Renal cortical epithelial cell (primary cell): ENCODE data around the gene EIF4H. TPM values are rescaled to one million over a fixed set of nuclear protein-coding genes. Genes with fewer than 3 reads are reported as not detected.
A peak's percentile ranks its signal among the peaks of the same experiment; 100 is the strongest.
"Not testable (repeated sequence)": the region's sequence is repeated elsewhere in the genome, so short reads cannot be mapped to it uniquely, and the experiment has no call there.

Experiments
- DNase-seq: peaks from one replicate; pipeline ENCODE4 v3.0.0-alpha.2; 2011; ENCODE audit warnings: low read depth
- total RNA-seq: library from RNA; depleted of rRNA; stranded (reverse); fragments of >200 nt; gene quantifications from 2 replicates; pipeline ENCODE4 v1.2.3, GENCODE V29; 2014

EIF4H gene
- total RNA-seq, 1 donor from 2014 or later: 332 TPM

DNA sequence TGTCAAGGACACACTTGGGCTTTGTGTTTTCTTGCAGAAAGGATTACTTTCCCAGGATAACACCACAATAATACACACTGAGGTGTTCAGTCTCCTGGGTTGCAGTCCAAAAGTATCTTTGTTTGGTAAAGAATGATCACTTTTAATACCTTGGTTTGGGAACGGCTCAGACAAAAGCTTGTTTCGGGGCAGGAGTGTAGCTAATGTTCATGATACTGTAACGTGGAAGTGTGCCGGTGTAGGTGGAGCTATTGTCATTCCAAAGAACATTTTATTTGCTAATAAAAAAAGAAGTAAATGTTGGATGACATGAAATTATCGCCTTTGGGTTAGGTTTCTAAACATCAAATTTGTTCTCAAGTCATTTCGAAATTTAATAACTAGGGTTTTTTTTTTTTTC, 1.2 kb downstream of the EIF4H start:
- DNase-seq: no peak

DNA sequence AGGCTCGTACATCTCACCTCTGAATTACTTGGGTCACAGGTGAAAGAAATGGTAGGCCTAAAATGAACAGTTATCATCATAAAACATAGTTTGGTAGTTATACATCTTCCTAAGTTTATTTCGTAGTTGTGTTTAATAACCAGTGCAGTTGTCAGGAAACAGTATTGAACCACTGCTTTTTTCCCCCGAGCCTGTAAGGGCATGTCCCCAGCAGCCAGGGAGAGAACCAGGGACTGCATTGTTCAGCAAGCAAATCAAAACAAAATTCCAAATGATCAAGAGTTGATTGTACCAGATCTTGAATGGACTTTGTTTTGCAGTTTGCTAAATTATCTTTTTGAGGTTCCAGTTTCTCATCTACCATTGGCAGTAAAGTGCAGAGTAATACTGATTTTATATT, 2.4 kb downstream of the EIF4H start:
- no peak for DNase-seq

DNA sequence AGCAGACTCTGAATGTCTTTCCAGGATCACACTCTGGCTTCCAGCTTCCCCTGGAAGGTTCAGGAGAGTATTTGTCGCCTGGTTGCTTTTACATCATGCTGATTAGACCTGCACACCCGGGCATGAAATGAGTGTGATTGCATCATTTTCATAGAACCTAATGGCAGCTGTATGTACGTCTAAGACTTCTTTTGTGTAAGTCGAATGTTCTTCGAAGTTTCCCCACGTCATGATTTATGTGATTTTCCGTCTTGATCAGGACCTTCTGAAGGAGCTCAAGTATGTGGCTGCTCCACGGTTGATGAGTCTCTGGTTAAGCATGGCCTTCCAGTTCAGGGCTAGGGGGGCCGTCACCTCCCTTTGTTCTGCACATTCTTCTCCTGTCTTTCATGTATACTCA, 4.5 kb downstream of the EIF4H start:
- DNase-seq: peak; percentile 64

DNA sequence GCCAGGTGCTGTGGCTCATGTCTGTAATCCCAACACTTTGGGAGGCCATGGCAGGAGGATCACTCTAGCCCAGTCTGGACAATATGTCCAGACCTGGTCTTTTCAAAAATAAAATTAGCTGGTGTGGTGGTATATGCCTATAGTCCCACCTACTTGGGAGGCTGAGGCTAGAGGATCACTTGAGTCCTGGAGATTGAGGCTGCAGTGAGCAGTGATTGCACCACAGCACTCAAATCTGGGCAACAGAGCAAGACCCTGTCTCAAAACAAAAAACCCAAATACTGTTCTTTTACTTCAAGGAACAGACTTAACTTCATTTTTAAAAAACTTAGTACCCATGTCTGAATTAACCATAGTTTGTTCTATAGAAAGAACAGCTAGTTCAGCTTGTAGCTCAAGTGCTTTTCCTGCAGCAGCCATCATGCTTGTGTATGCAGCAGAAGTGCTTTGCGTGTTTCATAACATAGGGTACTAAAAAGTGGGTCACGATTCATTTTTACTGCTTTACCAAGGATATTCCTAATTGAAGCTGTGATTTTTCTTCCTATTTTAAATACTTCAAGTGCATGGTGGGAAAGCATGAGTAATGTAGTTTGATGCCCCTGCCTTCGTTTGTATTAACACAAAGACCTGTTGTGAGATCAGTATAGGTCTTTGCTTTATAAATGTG, 5.9 kb downstream of the EIF4H start:
- no peak for DNase-seq

DNA sequence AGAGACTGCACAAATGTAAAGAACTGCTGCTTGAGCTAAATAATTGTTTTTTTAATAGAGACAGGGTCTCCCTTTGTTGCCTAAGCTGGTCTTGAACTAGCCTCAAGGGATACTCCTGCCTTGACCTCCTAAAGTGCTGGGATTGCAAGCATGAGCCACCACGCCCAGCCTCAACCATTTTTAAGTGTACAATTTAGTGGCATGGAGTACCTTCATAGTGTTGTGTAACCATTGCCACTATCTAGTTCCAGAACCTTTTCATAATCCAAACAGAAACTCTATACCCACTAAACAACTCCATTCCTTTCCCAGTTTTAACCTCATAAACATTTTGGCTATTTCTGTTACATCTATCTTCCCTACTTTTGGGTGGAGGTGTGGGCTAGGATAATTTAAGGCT, 6.7 kb downstream of the EIF4H start:
- no peak for DNase-seq

DNA sequence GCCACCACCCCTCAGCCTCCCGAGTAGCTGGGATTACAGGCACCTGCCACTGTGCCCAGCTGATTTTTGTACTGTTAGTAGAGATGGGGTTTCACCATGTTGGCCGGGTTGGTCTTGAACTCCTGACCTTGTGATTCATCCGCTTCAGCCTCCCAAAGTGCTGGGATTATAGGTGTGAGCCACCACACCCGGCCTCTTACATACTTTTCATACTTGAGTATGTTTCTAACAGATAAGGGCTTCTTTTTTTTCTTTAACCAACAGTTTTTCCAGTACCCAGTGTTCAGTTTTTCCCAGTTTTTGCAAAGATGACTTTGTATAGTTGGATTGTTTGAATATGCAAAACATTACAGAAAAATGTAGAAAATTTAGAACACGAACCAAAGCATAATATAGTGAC, 7.7 kb downstream of the EIF4H start:
- no peak for DNase-seq

DNA sequence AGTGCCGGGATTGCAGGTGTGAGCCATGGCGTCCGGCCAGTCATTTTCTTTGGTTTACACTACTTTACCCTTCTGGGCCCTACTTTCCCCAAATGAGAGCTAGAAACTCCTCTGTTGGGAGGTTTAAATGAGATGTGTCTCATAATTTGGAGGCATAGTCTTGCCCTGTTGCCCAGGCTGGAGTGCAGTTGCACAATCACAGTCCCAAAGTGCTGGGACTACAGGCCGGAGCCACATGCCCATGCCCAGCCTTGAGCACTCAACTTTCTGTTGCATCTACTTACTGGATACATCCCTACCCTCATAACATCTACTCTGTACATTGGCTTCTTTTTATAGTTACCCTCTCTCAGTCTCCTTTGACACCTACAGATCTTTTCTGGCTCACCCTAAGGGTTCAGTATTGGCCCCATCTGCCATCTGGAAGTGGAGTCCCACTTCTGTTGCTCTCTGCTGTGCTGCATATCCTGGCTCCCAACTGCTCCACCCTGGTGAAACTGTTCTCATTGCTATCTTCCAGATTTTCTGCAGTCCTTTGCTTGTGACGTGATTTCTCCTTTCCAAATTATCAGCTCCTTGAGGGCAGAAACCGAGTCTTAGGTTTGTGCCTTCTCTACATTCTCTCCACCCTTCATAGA, 8.4 kb downstream of the EIF4H start:
- no peak for DNase-seq

DNA sequence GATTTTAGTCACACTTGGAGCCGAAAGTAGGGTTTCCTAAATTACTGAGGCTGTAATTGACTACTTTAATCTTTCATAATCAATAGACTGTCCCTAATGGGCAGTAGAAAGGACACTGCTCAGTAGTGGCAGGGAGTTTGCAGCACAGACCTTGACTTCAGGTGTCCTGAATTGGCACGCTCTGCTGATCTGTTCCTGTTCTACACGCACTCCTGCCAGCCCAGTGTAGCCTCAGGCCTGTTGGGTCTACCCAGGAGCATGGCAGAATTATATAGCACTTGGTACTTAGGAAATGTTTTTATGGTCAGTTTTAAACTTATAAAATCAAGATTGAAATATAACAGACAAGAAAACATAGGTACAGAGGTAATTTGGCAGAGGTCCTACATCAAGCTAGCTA, 9.0 kb downstream of the EIF4H start:
- DNase-seq: peak; percentile 23

DNA sequence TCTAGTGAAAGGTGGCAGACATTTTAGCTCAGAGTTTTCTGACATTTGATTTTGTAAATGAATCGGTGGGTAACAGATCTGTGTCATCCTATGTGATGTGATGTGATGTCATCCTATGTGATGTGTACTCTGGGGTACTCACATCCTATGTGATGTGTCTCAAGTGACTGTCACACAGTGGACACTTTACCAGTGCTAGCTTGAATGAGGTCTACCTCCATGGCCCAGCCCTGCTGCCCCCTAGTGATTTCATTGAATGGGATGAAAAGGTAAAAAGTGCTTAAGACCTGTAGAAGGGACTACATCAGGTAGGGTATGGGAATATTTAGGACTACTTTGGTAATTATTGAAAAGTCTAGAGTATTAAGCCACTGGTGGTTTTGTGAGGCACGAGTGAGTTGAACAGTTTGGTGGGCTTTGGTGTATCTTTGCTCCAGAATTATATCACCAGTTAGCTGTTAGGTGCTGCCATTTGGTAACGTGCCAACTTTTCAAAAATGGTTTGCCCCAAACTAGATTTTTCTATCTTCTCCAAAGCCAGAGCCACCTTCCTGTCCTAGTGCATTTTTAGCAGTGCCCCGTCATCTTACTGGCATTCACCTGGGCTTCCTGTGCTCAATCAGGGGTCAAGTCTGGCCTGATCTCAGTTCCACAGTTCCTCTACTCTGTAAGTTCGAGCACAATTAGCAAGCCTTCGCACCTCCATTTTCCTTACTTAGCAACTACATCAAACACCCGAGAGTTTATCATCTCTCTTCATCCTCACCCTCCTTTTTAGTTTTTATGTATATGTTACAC, 9.7 kb downstream of the EIF4H start:
- DNase-seq: no peak

DNA sequence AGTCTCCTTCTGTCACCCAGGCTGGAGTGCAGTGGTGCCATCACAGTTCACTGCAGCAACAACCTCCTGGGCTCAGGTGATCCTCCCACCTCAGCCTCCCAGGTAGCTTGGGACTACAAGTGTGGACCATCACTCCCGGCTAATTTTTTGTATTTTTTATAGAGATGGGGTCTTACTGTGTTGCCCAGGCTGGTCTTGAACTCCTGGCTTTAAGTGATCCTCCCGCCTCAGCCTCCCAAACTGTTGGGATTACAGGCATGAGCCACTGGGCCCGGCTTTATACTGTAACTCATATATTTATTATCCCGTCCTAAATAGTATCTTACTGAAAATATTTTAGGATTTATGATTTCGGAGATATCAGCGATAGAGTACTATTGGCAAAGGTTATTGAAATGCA, 10.9 kb downstream of the EIF4H start:
- no peak for DNase-seq

DNA sequence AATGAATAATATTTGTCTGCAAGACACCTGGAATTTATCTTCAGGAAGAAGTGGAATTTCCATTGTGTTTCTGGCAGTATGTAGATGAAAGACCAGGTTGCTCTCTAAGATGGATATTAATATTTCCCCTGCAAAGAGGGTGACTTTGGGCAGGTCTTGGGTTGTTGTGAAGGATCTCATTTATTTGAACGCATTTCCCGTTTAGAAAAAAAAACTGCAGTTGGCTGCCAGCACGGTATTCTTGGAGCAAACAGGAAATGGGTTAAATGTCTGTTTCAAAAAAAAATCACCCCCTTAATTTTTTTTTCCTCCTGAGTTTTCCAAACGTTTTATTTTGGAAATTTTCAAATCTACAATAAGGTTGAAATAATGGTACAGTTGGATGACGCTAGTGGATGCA, 11.5 kb downstream of the EIF4H start:
- DNase-seq: no peak

DNA sequence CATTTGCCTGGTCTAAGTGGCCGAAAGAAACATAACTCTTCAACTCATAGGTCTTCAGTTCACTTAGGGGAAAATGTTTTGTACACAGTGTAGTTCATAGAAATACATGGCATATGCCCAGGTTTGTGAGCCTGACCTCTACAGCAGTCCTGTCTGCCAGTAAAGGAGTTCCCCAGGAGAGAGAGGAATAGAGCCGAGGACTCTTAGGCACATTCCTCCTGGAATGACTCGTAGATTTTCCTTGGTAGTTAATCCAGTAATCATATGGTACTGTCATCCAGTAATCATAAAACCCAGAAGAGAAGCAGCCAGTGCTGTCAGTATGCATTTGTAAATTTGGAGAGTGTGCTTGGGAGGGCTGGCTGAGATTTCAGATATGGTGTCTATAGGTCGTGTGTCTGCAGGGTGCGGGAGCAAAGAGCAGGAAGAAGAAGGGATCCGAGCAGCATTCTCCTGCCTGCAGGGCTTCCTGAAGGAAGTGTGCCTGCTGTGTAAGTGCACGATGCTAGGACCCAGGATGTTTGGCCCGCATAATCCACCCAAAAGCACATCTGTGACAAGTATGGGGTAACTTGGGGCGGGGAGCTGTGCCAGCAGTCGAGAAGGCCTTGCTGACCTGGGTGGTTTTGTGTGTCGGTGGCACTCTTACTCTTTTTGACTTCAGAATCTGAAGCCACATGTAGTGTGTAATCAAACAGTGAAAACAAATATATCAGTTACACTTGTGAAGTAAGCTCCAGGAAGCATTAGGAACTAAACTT, 13.9 kb downstream of the EIF4H start:
- DNase-seq: peak; percentile 72

DNA sequence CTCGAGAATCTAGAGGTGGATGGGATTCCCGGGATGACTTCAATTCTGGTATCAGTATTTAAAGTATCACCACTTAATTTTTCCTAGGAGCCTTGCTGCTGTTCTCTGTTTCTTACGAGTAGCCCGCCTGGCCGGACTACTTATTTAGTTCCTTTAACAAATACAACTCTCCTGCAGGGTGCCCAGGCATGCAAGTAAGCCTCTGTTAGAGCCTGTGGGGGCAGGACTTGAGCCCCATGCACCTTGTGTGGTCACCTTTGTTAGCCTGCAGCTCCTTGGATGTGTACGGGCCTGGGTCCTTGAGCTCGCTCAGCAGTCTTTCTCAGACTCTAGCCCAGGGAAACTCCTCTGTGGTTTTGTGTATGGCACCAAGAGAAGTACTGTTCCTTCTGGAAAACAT, 16.1 kb downstream of the EIF4H start:
- no peak for DNase-seq

DNA sequence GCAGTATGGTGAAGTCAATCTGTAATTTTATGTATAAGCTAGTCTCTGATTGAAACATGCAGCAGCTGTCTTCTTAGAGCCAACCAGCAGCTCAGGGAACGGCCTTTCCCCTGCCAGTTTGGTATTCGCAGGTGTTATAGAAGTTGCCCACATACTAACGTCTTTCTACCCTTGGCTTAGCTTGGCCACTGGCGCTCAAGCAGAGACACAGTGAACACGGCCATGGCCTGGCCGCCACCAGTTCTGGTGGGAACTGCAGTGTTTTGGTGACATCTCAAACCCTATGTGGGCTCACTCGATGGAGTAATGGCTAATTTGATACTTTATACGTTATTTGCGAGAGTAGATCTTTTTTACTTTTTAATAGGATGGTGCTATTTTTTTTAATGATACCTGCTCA, 17.1 kb downstream of the EIF4H start:
- no peak for DNase-seq

DNA sequence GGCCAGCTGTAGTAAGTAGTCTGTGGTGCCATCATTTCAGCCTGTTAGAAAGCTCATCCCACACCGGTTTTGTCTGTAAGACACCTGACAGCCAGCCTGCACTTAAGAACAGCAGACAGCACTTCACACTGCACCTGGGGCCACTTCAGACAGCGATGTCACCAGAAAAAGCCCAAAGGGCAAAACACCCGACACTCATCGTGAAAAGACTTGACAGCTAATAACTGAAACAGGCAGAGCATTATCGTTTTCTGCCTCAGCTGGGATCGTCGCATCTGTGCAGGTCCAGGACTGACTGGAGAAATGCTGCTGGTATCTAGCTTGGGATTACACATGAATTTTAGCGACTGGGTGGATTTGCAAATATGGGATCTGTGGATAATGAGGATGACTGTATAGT, 18.9 kb downstream of the EIF4H start:
- no peak for DNase-seq

DNA sequence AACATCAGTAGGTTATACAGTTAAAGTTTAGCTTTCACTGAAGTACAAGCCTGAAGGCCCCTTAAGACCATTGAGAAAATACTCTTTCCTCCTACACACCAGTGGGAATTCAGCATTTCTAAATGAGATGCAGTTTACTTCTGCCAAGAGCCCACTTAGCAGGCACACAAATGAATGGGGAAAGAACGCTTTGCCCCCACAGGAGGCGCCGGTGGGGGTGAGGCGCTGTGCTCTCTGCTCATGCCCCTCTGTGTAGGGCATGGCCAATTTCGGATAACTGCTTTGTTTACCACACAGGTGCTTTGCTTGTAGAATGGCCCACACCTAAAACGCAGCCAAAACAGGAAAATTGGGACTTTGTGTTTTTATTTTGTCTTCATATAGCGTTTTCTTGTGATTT, 19.8 kb downstream of the EIF4H start:
- DNase-seq: no peak

DNA sequence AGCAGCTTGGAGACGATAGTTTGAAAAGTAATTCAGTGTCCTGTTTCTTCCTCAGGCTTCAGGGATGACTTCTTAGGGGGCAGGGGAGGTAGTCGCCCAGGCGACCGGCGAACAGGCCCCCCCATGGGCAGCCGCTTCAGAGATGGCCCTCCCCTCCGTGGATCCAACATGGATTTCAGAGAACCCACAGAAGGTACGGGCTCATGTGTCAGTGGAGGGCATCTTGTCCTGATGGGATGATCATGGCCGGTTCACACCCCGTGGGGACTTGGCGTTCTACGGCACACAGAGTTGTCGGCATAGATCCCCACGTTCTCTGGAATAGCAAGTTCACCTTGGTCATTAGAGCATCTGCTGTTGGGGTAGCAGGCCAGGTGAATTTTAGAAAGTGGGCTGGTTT, 20.5 kb downstream of the EIF4H start:
- no peak for DNase-seq

DNA sequence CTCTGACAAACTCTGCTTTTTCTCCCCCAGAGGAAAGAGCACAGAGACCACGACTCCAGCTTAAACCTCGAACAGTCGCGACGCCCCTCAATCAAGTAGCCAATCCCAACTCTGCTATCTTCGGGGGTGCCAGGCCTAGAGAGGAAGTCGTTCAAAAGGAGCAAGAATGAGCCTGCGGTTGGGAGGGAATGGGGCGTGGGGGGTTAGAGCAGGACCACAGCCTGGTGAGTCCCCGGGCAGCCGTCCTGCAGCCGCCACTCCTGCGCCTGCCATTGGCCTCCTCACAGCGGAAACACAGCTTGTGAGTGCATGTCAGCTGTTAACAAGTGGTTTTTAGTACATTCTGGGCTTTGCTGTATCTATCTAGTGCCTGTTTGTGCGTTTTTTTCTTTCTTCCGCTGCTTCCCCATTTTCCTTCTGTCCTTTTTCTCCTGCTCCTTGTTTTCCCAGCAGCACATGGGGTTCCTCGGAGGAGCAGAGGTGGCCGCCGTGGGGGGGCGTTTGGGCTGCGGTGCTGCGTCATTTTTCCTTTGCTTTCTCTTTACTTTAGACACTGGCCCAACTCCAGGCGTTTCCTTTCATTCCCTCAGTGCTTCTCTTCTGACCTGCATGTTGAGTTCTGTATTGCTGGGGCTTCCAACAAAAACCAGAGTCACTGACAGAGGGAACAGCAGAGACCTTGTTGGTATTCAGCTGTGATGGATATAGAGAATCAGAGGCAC, 21.1 kb downstream of the EIF4H start:
- DNase-seq: not testable (repeated sequence)

DNA sequence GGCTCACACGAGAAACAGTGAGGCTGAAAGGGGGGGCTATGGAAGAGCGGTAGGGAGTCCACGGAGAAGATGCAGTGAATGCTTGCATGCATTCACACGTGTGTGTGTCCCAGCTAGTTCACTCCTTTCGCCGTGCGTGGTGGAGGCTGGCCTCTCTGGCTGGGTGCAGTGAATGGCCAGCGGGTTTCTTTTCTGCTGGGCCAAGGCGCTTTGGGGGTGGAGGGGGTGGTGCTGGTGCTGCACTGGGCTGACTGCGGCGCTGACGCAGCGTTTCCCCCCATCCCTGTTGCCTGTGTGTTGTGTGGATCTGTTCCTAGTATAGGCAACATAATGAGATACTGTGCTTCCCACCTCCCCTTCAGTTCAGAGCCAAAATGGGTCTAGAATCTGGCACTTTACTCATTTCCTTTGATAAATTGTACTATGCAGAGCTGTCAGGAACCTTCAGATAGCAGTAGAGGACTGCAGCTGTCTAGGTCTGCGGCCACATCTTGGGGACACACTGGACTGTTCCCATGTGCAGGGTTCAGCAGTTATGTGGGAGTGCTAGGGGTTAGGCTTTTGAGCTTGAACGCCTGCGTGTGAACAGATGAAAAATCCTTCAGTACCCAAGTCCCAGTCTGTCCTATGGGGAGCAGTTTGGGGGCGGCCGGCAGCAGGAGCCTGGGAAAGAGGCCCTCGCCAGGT, 22.0 kb downstream of the EIF4H start:
- not testable (repeated sequence) for DNase-seq

DNA sequence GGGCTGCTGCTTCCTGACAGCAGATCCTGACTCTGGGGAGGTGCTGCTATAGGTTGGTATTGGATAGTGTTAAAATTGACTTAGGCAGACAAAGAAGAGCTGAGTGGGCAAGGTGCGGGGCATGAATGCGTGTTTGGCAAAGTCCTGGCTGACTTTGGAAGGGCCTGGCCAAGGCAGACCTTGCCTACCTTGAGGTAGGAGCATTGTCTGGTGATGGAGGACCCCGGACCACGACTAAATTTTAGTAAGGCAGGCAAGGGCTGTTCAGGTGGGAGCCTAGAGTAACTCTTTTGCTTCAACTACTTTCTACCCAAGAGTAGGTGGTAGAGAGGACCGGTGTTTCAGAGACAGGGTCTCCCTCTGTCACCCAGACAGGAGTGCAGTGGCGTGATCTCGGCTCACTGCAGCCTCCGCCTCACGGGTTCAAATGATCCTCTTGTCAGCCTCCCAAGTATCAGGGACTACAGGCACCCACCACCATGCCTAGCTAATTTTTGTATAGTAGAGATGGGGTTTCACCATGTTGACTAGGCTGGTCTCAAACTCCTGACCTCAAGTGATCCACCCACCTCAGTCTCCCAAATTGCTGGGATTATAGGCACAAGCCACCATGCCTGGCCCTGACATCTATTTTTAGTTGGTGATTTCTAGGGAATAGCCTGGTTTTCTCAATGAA, 23.4 kb downstream of the EIF4H start:
- DNase-seq: no peak
